HFF-Myc (cell line): ENCODE results near the gene PLA1A.
"Not testable (repeated sequence)": the region's sequence is repeated elsewhere in the genome, so short reads cannot be mapped to it uniquely, and the experiment has no call there.

Experiments
- DNase-seq: peaks from one replicate; pipeline ENCODE4 v3.0.0-alpha.2; 2011; ENCODE audit warnings: low read depth; ENCODE audit errors: extremely low read depth
- H3K4me3 ChIP-seq: replicated peaks from 2 replicates; pipeline ENCODE4 v1.5.1; 2011; ENCODE audit warnings: low read depth, mild to moderate bottlenecking, control low read depth, low read length
- TF ChIP-seq, protein P1 (sequence below): IDR thresholded peaks from 2 replicates; pipeline ENCODE4 v1.5.1; 2012; ENCODE audit warnings: mild to moderate bottlenecking, low read depth, low read length, control low read depth; ENCODE audit errors: missing control alignments

The PLA1A gene

DNA sequence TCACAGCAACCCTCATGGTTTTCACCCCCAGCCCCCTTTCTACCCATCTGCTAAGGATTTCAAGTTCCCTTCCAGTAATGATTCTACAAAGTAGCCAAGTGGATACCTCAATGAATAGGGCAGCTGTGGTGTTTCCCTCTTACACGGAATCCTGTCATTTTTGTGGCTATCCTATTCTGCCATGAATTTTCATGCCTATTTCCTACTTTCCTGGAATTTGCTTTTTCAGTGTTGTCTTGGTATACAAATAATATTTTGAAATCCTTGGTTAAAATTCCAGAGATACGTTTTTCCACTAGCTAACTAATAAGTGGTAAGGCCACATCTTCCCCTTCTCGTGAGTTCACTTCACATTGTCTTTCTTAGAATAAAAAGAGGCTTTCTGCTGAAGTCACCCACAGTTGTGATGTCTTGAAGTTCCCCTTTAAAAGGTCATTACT lies 10.9 kb upstream of the PLA1A start:
- no peak for DNase-seq
- H3K4me3 ChIP-seq = no peak overlapping the region
- TF ChIP-seq, protein P1, sequence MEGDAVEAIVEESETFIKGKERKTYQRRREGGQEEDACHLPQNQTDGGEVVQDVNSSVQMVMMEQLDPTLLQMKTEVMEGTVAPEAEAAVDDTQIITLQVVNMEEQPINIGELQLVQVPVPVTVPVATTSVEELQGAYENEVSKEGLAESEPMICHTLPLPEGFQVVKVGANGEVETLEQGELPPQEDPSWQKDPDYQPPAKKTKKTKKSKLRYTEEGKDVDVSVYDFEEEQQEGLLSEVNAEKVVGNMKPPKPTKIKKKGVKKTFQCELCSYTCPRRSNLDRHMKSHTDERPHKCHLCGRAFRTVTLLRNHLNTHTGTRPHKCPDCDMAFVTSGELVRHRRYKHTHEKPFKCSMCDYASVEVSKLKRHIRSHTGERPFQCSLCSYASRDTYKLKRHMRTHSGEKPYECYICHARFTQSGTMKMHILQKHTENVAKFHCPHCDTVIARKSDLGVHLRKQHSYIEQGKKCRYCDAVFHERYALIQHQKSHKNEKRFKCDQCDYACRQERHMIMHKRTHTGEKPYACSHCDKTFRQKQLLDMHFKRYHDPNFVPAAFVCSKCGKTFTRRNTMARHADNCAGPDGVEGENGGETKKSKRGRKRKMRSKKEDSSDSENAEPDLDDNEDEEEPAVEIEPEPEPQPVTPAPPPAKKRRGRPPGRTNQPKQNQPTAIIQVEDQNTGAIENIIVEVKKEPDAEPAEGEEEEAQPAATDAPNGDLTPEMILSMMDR = no peak

DNA sequence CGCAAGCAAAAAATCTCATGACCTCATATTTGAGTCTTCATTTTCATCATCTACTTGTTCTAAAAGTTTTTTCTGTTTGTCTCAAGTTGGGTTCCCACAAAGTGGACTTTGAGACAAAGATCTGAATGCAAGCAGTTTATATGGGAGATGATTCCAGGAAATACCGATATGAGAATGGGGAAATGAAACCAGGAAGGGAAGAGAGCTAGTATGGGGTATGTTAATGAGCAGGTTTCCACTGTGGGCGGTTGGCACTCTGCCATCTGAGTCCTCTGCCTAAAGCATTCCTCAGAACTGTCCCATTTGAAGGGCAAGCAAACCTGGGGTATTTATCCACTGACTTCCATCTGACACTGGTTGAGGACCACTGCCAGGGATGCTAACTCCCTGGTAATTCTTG lies 9.6 kb upstream of the PLA1A start:
- TF ChIP-seq, protein P1 = no peak
- H3K4me3 ChIP-seq = no peak overlapping the region
- DNase-seq = no peak

DNA sequence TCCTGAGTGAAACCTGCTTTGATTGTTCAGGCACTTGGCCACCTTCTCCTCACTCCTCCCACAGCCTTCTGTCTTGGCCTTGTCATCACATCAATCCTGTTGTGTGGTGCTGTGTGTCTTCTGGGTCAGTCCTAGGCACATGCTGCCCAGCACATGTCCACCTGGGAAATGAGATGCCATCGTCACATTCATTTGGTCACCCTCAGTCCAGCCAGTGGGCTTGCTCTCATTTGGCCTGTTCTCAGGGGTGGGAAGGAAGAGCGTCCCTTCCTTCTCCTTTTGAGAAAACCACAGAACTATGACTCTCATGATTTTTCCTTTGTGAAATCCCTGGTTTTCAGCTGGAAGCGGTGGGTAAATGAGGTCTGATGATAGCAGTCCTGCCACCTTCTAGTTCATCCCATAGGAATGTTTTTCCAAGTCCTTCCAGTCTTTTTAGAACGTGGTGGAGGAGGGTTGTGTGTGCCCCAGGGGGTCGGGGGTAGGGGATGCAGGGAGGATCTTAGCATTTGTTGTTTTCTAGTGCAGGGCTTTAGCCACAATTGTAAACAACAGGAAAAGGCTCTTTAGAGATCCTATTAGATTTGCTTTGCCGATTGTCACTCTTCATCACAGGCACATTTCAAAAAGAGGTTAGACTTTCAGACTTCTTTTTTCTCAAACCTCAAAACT lies 8.4 kb upstream of the PLA1A start:
- H3K4me3 ChIP-seq = no peak overlapping the region
- TF ChIP-seq, protein P1 = no peak
- no peak for DNase-seq

DNA sequence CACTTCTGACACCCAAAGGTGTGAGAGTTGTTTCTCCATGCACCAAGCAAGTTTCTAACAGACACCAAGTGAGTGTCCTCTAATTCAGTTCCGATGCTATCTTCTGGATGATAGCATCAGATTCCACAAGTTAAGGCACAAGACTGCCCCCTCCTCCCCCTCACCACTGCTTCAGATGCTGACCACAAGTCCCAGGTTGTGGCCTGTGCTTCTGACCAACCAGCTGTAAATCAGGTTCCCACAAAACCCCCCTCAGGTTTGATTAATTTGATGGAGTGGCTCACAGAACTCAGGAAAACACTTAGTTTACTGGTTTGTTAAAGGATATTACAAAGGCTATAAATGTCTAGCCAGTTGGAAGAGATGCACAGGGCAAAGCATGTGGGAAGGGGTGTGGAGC lies 7.0 kb upstream of the PLA1A start:
- TF ChIP-seq, protein P1 = no peak

DNA sequence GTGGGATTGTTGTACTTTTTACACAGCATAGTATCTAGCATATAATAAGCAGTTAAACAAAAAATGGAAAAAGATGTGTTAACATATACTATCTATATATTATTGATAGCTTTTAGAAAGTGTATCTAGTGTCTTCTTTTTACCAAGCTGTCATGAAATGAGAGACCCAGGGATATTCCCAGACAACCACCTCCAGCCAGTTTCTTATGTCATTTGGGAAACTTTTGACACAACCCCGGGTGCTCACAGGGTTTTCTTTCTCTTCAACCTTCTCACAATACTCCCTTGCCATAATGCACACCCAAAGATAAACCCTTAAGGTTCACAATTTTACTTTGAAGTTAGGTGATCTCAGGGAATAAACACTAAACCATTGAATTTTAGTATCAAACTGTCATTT lies 4.8 kb upstream of the PLA1A start:
- TF ChIP-seq, protein P1 = no peak
- DNase-seq = no peak
- no peak overlapping the region for H3K4me3 ChIP-seq

More for the DNA sequence above, 7.0 kb upstream of the PLA1A start:
- no peak overlapping the region for H3K4me3 ChIP-seq
- DNase-seq = no peak

DNA sequence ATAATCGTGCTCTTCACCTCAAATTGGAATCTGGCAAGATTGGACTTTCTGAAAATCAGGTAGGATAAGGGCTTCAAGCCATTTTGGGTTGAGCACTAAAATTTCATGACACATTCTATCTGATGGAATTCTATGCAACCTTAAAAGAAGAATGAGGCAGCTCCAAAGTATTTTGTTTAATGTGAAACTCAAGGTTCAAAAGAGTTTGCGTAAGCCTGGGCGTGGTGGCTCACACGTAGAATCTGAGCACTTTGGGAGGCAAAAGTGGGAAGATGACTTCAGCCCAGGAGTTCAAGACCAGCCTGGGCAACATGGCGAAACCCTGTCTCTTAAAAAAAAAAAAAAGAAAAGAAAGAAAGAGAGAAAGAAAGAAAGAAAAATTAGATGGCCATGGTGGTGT lies 3.6 kb upstream of the PLA1A start:
- TF ChIP-seq, protein P1 = no peak
- no peak overlapping the region for H3K4me3 ChIP-seq
- no peak for DNase-seq

DNA sequence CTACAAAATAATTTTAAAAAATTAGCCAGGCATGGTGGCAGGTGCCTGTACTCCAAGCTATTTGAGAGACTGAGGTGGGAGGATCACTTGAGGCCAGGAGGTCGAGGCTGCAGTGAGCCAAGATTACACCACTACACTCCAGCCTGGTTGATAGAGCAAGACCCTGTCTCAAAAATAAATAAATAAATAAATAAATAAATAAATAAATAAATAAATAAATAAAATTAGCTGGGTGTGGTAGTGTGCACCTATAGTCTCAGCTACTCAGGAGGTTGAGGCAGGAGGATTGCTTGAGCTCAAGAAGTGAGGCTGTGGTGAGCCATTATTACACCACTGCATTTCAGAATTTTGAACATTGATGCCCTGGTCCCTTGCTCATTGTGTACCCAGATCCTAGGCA lies 2.8 kb upstream of the PLA1A start:
- DNase-seq, H3K4me3 ChIP-seq: not testable (repeated sequence)
